Measurements from ENCODE around the gene DAGLA.

DAGLA gene

DNA sequence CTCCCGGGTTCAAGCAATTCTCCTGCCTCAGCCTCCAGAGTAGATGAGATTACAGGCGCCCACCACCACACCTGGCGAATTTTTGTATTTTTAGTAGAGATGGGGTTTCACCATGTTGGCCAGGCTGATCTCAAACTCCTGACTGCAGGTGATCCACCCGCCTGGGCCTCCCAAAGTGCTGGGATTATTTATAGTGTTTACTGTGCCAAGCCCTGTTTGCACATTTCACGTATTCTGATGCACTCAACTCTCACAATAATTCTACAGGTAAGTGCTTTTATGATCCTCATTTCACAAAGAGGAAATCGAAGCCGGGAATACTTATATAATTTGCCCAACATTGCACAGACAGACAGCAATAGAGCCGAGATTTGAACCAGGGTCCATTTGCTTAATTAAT, 38.0 kb upstream of the DAGLA start:
- no peak overlapping the region for H3K27ac ChIP-seq
- TF ChIP-seq CTCF (conservative IDR thresholded peaks at IDR 0.05), result no peak

DNA sequence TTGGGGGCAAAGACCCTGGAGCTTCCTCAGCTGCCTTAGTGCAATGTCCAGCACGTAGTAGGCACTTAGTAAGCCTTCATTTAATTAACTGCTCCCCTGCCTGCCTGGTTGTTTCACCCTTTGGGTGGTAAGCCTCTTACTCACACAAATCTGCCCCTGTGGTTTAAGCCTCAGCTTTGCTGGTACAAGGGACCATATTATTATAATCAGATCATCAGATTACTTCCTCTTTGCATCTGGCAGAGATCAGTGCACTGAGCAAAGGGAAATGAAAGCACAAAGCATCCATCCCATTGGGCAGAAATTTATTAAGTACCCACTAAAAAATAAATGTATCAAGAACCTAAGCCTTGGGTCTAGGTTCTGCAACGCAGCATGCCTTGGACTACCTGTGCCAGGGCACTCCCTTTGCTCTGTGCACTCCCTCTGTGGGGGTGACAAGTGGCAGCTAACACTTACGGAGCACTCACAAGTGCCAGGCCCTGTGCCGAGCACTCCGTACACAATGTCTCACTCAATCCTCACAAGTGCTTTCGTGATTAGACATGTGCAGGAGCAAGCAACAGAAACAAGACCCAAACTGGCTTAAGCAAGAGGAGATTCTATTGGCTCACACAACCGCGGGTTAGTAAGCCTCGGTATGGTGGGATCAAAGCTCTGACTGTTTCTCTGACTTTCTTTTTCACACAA, 34.9 kb upstream of the DAGLA start:
- H3K27ac ChIP-seq, result no peak overlapping the region
- no peak for TF ChIP-seq CTCF (conservative IDR thresholded peaks at IDR 0.05)

- TF ChIP-seq CTCF (conservative IDR thresholded peaks at IDR 0.05), result no peak
- H3K27ac ChIP-seq, result no peak overlapping the region
Measured at GRCh38 chr11:61647529-61647928, 32.7 kb upstream of the DAGLA start.

- no peak for TF ChIP-seq CTCF (conservative IDR thresholded peaks at IDR 0.05)
- peak overlapping the region; percentile 24; the same call in 1 of the 2 replicates for H3K27ac ChIP-seq
Measured at GRCh38 chr11:61650781-61651571, 29.2 kb upstream of the DAGLA start.

GRCh38 chr11:61652135-61652534, 28.1 kb upstream of the DAGLA start:
- TF ChIP-seq CTCF (conservative IDR thresholded peaks at IDR 0.05), result no peak
- H3K27ac ChIP-seq, result peak overlapping the region; percentile 24; the same call in 1 of the 2 replicates

DNA sequence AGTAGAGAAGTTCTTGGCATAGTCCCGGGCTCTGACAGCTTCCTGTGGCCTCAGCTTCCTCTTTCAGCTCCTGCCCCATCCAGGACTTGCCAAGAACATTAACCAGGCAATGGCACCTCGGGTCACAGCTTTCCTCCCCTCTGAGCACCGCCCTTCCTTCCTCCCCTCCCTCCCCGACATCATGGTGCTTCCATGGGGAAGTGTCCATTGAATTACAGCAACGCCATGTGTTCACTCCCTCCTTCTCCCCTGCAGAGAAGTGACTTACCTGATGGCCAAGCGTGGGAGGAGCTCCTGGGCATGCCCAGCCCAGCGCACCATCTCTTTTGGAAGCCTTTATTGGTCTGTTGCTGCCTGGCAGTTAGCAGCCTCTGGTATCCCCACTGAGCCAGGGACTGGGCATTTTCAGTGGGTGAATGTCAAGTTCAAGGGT, 25.8 kb upstream of the DAGLA start:
- TF ChIP-seq CTCF (conservative IDR thresholded peaks at IDR 0.05), result no peak
- H3K27ac ChIP-seq, result peak overlapping the region; percentile 30

GRCh38 chr11:61655266-61656159, 24.7 kb upstream of the DAGLA start:
- peak overlapping the region; percentile 28; the same call in 1 of the 2 replicates for H3K27ac ChIP-seq
